Subcutaneous adipose tissue (tissue), 4 donors: ENCODE results near the gene PPDPF. TPM values are rescaled to one million over a fixed set of nuclear protein-coding genes. Genes with fewer than 3 reads are reported as not detected.

ENCODE experiments used
- CTCF ChIP-seq: fragments of 450-650 bp; IDR thresholded peaks from one replicate; pipeline ENCODE4 v1.5.1; 2016; ENCODE audit warnings: low read depth, mild to moderate bottlenecking, control low read depth, antibody characterized with exemption, moderate library complexity
- total RNA-seq, 4 donors: library from RNA; depleted of rRNA; stranded (reverse); fragments of >200 nt; gene quantifications; one replicate each; pipeline ENCODE4 v1.1.0, GENCODE V29; 2016

PPDPF gene
- total RNA-seq, 4 donors from 2014 or later = 46.9 to 135 (median 63.2) TPM

GRCh38 chr20:63513207-63513606 lies 7.4 kb upstream of the PPDPF start:
- TF ChIP-seq CTCF = no peak

- no peak for TF ChIP-seq CTCF
These were observed 2.9 kb upstream of the PPDPF start for GRCh38 chr20:63517376-63518309.

GRCh38 chr20:63518351-63518861 lies 2.2 kb upstream of the PPDPF start:
- no peak for TF ChIP-seq CTCF

GRCh38 chr20:63518946-63519667 lies 1.5 kb upstream of the PPDPF start:
- TF ChIP-seq CTCF = no peak

- no peak for TF ChIP-seq CTCF
These were observed 679 bp upstream of the PPDPF start for GRCh38 chr20:63519668-63520503.

GRCh38 chr20:63520934-63521601 lies 503 bp downstream of the PPDPF start:
- TF ChIP-seq CTCF = no peak
